T-helper 2 cell treated with Interferon-gamma antibody and Interleukin-4, amounts not matched to agents 5 μg/mL and 100 μg/mL, for 36 hours (primary cell): ENCODE measurements around the gene CFAP61.
"Not testable (repeated sequence)": the region's sequence is repeated elsewhere in the genome, so short reads cannot be mapped to it uniquely, and the experiment has no call there.

Experiments
- DNase-seq: peaks from one replicate; pipeline ENCODE4 v3.0.0; 2021; ENCODE audit warnings: low spot score
- H3K27ac Mint-ChIP-seq: one replicate; pipeline ENCODE4 v1.8.0; 2021; ENCODE audit warnings: mild to moderate bottlenecking, mixed read lengths
- H3K27me3 Mint-ChIP-seq: one replicate; pipeline ENCODE4 v1.8.0; 2021; ENCODE audit warnings: low read depth, mixed read lengths
- H3K36me3 Mint-ChIP-seq: one replicate; pipeline ENCODE4 v1.8.0; 2021; ENCODE audit warnings: low read depth, mixed read lengths
- H3K4me1 Mint-ChIP-seq: one replicate; pipeline ENCODE4 v1.8.0; 2021; ENCODE audit warnings: low read depth, mixed read lengths
- H3K4me3 Mint-ChIP-seq: one replicate; pipeline ENCODE4 v1.8.0; 2022; ENCODE audit warnings: mild to moderate bottlenecking, moderate library complexity, mixed read lengths
- H3K9me3 Mint-ChIP-seq: one replicate; pipeline ENCODE4 v1.8.0; 2021; ENCODE audit warnings: mixed read lengths

CFAP61 gene

GRCh38 chr20:20331817-20332216 lies 279.5 kb downstream of the CFAP61 start:
- Mint-ChIP-seq H3K9me3 (peaks cover 1% of the 10 kb centered on the region), H3K36me3 (no peaks in the 10 kb centered on the region), H3K27ac (no peak overlapping the region), H3K4me3 (no peak overlapping the region), H3K4me1 (peaks cover 4% of the 10 kb centered on the region), H3K27me3 (peaks cover 9% of the 10 kb centered on the region)
- DNase-seq: no peak

GRCh38 chr20:20333866-20334265 lies 281.5 kb downstream of the CFAP61 start:
- Mint-ChIP-seq H3K4me1 (peaks cover 4% of the 10 kb centered on the region), H3K27ac (no peak overlapping the region), H3K27me3 (peaks cover 9% of the 10 kb centered on the region), H3K36me3 (no peaks in the 10 kb centered on the region), H3K9me3 (peaks cover 10% of the 10 kb centered on the region), H3K4me3 (no peak overlapping the region)
- no peak for DNase-seq

DNA sequence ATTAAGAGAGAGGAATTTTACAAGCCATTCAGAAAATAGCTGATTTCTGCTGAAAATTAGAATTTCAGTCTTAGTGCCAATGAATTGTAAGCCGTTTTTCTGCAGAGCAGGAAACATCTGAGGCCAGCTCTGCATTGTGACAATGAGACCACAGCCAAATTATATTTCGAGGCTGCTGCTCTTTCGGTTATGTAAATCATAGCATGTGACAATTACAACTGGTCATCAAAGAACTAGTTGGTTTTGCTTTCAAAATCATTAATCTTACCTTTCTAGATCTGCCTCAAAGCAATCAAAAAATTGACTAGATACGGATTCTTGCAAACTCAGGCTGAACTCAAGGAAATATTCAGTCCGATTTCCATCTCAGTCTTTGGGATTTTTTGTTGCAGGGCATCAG lies 282.2 kb downstream of the CFAP61 start:
- Mint-ChIP-seq H3K27me3 (peaks cover 9% of the 10 kb centered on the region), H3K9me3 (peaks cover 10% of the 10 kb centered on the region), H3K36me3 (no peaks in the 10 kb centered on the region), H3K4me3 (no peak overlapping the region), H3K4me1 (peaks cover 4% of the 10 kb centered on the region), H3K27ac (no peak overlapping the region)
- DNase-seq: no peak

GRCh38 chr20:20338133-20338730 lies 285.9 kb downstream of the CFAP61 start:
- Mint-ChIP-seq H3K27me3 (peaks cover 8% of the 10 kb centered on the region), H3K4me3 (no peak overlapping the region), H3K4me1 (peaks cover 4% of the 10 kb centered on the region)

DNA sequence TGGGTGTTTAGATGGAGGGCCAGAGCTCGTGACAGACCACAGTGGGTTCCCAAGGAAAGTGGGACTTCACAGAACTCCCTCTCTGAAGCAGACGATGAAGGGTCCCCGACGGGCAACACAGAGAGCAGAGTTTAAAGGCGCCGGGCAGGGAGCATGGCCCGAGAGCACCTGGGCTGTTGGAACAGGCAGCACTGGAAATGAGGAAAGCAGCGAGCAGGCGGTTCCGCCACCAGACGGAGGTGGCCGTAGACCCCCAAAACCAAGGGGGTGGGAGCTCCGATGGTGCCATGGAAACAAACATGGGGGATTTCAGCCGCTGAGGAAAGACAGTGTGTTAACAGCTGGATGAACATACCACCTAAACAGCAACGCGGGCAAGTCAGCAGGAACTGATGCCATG lies 288.1 kb downstream of the CFAP61 start:
- H3K27me3 Mint-ChIP-seq: peaks cover 4% of the 10 kb centered on the region
- no peak for DNase-seq
- no peaks in the 10 kb centered on the region for H3K4me1 Mint-ChIP-seq
- H3K9me3 Mint-ChIP-seq: peaks cover 10% of the 10 kb centered on the region
- no peak overlapping the region for H3K27ac Mint-ChIP-seq
- H3K4me3 Mint-ChIP-seq: no peak overlapping the region
- H3K36me3 Mint-ChIP-seq: no peaks in the 10 kb centered on the region

More at GRCh38 chr20:20338133-20338730, 285.9 kb downstream of the CFAP61 start:
- Mint-ChIP-seq H3K9me3 (peaks cover 10% of the 10 kb centered on the region), H3K27ac (no peak overlapping the region), H3K36me3 (no peaks in the 10 kb centered on the region)
- DNase-seq: no peak

DNA sequence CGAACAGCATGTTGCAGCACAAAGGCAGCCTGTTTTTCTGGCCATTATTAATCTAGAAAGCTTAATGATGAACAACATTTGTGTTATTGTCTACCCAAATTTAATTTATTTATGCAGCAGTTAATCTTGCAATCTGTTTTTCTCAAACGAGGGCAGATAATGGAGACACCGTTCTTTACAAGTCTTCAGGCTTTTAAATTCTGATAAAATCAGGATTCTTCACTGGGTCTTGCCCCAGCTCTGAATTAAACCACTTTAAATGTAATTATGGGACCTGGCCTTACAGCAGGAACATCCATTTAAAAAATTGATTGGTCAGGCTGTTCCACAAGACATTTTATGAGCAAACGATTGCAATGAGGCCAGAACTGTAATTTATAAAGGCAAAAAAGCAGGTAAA lies 289.0 kb downstream of the CFAP61 start:
- no peaks in the 10 kb centered on the region for H3K36me3 Mint-ChIP-seq
- no peak overlapping the region for H3K4me3 Mint-ChIP-seq
- H3K4me1 Mint-ChIP-seq: no peaks in the 10 kb centered on the region
- H3K27ac Mint-ChIP-seq: no peak overlapping the region
- H3K9me3 Mint-ChIP-seq: peaks cover 10% of the 10 kb centered on the region
- DNase-seq: no peak
- no peaks in the 10 kb centered on the region for H3K27me3 Mint-ChIP-seq

GRCh38 chr20:20342066-20342465 lies 289.7 kb downstream of the CFAP61 start:
- peaks cover 7% of the 10 kb centered on the region for H3K9me3 Mint-ChIP-seq
- H3K36me3 Mint-ChIP-seq: no peaks in the 10 kb centered on the region

GRCh38 chr20:20343932-20344331 lies 291.6 kb downstream of the CFAP61 start:
- no peak for DNase-seq
- Mint-ChIP-seq H3K9me3 (no peaks in the 10 kb centered on the region), H3K27me3 (no peaks in the 10 kb centered on the region), H3K36me3 (no peaks in the 10 kb centered on the region), H3K4me1 (no peaks in the 10 kb centered on the region), H3K27ac (no peak overlapping the region), H3K4me3 (no peak overlapping the region)

More at GRCh38 chr20:20342066-20342465, 289.7 kb downstream of the CFAP61 start:
- no peaks in the 10 kb centered on the region for H3K27me3 Mint-ChIP-seq
- no peaks in the 10 kb centered on the region for H3K4me1 Mint-ChIP-seq
- no peak for DNase-seq
- H3K4me3 Mint-ChIP-seq: no peak overlapping the region
- no peak overlapping the region for H3K27ac Mint-ChIP-seq

DNA sequence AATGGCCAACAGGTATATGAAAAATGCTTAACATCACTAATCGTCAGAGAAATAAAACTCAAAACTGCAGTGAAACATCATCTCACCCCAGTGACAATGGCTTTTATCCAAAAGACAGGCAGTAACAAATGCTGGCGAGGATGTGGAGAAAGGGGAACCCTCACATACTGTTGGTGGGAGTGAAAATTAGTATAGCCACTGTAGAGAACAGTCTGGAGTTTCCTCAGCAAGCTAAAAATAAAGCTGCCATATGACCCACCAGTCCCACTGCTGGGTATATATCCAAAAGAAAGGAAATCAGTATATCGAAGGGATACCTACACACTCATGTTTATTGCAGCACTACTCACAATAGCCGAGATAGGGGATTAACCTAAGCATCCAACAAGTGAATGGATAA lies 292.1 kb downstream of the CFAP61 start:
- H3K4me3 Mint-ChIP-seq: no peak overlapping the region
- no peaks in the 10 kb centered on the region for H3K27me3 Mint-ChIP-seq
- no peak overlapping the region for H3K27ac Mint-ChIP-seq
- no peak for DNase-seq
- H3K4me1 Mint-ChIP-seq: no peaks in the 10 kb centered on the region
- H3K36me3 Mint-ChIP-seq: no peaks in the 10 kb centered on the region
- no peaks in the 10 kb centered on the region for H3K9me3 Mint-ChIP-seq

- H3K27me3 Mint-ChIP-seq: peaks cover 3% of the 10 kb centered on the region
- no peak overlapping the region for H3K4me3 Mint-ChIP-seq
- H3K9me3 Mint-ChIP-seq: peaks cover 11% of the 10 kb centered on the region
- no peaks in the 10 kb centered on the region for H3K4me1 Mint-ChIP-seq
- no peaks in the 10 kb centered on the region for H3K36me3 Mint-ChIP-seq
- no peak overlapping the region for H3K27ac Mint-ChIP-seq
- DNase-seq: no peak
Measured at GRCh38 chr20:20353576-20353975, 301.2 kb downstream of the CFAP61 start.

- DNase-seq, H3K36me3 Mint-ChIP-seq, H3K4me1 Mint-ChIP-seq, H3K4me3 Mint-ChIP-seq, H3K27ac Mint-ChIP-seq: not testable (repeated sequence)
- peaks cover 10% of the 10 kb centered on the region for H3K27me3 Mint-ChIP-seq
- H3K9me3 Mint-ChIP-seq: peaks cover 11% of the 10 kb centered on the region
Measured at GRCh38 chr20:20355503-20355902, 303.2 kb downstream of the CFAP61 start.

DNA sequence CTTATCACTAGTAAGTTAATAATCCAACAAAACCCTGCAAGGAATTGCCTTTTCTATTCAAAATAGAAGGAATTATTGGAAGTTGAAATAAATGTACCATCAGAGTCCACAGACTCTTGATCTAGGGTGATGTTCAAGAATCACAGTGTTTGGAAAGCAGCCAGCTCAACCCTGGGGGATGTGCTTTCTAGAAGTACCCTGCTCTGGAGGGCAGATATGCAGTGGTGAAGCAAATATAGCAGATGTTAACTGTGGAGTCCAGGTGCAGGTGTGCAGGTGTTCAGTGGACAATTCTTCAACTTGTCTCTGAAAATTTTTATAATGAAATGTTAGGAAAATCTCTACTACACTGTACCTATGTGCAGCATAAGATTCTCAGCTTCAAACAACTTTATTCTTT lies 306.5 kb downstream of the CFAP61 start:
- DNase-seq: no peak
- peaks cover 6% of the 10 kb centered on the region for H3K4me1 Mint-ChIP-seq
- H3K36me3 Mint-ChIP-seq: no peaks in the 10 kb centered on the region
- peaks cover 11% of the 10 kb centered on the region for H3K9me3 Mint-ChIP-seq
- no peak overlapping the region for H3K27ac Mint-ChIP-seq
- peaks cover 40% of the 10 kb centered on the region for H3K27me3 Mint-ChIP-seq
- no peak overlapping the region for H3K4me3 Mint-ChIP-seq

GRCh38 chr20:20359628-20360027 lies 307.3 kb downstream of the CFAP61 start:
- no peak for DNase-seq
- Mint-ChIP-seq H3K27ac (no peak overlapping the region), H3K4me1 (peaks cover 6% of the 10 kb centered on the region), H3K4me3 (no peak overlapping the region), H3K36me3 (no peaks in the 10 kb centered on the region), H3K27me3 (peaks cover 44% of the 10 kb centered on the region), H3K9me3 (peaks cover 3% of the 10 kb centered on the region)

DNA sequence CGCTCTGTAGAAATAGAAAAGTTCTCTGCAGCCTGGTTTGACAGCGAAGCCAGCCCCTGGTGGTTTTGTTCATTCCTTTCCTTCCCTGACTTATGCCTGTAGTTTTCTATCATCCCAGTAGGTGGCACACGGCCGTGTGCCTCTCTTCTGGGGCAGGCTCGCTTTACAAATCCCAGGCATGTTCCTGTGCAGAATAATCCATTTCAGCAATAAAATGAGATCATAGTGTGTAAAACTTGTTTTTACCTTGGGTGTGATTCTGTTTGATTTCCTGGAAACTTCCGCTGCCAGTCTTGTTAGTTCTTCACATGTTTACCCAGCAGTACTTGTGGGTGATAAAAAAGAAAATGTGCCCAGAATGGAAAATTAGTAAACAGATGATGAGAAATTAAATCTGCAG lies 308.1 kb downstream of the CFAP61 start:
- no peak overlapping the region for H3K4me3 Mint-ChIP-seq
- peak; percentile 25 for DNase-seq
- no peaks in the 10 kb centered on the region for H3K9me3 Mint-ChIP-seq
- no peaks in the 10 kb centered on the region for H3K36me3 Mint-ChIP-seq
- H3K27ac Mint-ChIP-seq: no peak overlapping the region
- H3K4me1 Mint-ChIP-seq: peaks cover 6% of the 10 kb centered on the region
- H3K27me3 Mint-ChIP-seq: peaks cover 51% of the 10 kb centered on the region

DNA sequence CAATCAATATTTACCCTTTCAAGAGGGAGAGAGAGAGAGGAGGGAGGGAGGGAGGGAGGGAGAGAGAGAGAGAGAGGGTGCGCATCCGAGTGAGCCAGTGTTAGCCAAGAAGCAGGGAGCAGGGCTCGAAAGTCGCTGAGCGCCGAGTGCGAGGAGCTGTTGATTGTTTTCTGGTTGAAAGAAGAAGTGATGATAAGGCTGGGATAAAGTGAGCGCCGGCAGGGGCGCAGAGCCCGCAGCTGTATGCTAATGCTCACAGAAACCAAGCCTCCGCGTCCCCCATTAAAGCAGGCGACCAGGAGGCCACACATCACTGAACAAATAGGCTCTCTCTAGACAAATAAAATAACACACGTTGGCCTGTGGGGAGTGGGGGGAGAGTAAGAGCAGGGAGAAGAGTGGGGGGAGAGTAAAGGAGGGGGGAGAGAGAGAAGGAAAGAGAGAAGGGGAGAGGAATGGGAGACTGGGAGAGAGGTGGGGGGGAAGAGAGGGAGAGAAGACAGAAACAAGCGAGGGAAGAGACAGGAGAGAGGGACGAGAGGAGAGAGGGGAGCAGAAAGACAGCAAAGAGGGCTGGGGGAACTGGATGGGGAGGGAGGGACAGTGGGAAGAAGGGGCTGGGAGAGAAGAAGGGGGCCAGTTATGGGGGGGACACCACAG lies 310.6 kb downstream of the CFAP61 start:
- peaks cover 2% of the 10 kb centered on the region for H3K36me3 Mint-ChIP-seq
- no peak overlapping the region for H3K4me3 Mint-ChIP-seq
- H3K27me3 Mint-ChIP-seq: peaks cover 66% of the 10 kb centered on the region
- H3K9me3 Mint-ChIP-seq: no peaks in the 10 kb centered on the region
- H3K4me1 Mint-ChIP-seq: peaks cover 9% of the 10 kb centered on the region
- H3K27ac Mint-ChIP-seq: no peak overlapping the region
- no peak for DNase-seq
